Ascending aorta (tissue), 2 donors: Measurements from ENCODE around the gene ZFAND6. TPM values are rescaled to one million over a fixed set of nuclear protein-coding genes. Genes with fewer than 3 reads are reported as not detected.

Experiments
- DNase-seq, 2 donors: peaks; one replicate each; pipeline ENCODE4 v3.0.0-alpha.2; 2019; ENCODE audit warnings: low spot score in 2 of 2
- H3K27ac ChIP-seq, 2 donors: fragments of 200-600 bp; sonication (generic); one replicate each; pipeline ENCODE4 v1.5.1; 2016 to 2017; ENCODE audit warnings: mild to moderate bottlenecking in 1 of 2
- H3K27me3 ChIP-seq: fragments of 200-600 bp; sonication (generic); one replicate; pipeline ENCODE4 v1.5.1; 2017
- H3K36me3 ChIP-seq, 2 donors: fragments of 200-600 bp; sonication (generic); one replicate each; pipeline ENCODE4 v1.5.1; 2016
- H3K4me1 ChIP-seq, 2 donors: fragments of 200-600 bp; sonication (generic); one replicate each; pipeline ENCODE4 v1.5.1; 2016 to 2017; ENCODE audit warnings: mild to moderate bottlenecking in 1 of 2
- H3K4me3 ChIP-seq, 2 donors: fragments of 200-600 bp; sonication (generic); one replicate each; pipeline ENCODE4 v1.5.1; 2016 to 2017; ENCODE audit warnings: mild to moderate bottlenecking in 1 of 2
- H3K9me3 ChIP-seq, 2 donors: fragments of 200-600 bp; sonication (generic); one replicate each; pipeline ENCODE4 v1.5.1; 2016
- intact Hi-C: fragments of 100-400 bp; cut with DNase I; formaldehyde crosslinking; loops from one replicate; pipeline ENCODE4 v1.15.1; 2023
- total RNA-seq: library from RNA; depleted of rRNA; stranded (reverse); fragments of >200 nt; gene quantifications from one replicate; pipeline ENCODE4 v1.1.0, GENCODE V29; 2016
- TF ChIP-seq, protein P1 (sequence below), 3 experiments: fragments of 200-600 bp in 2 of 3; fragments of 450-650 bp in 1 of 3; sonication (generic) in 2 of 3; IDR thresholded peaks; one replicate each; pipeline ENCODE4 v1.5.1; 2016 to 2019; ENCODE audit warnings: antibody characterized with exemption in 3 of 3, mild to moderate bottlenecking in 1 of 3, moderate library complexity in 1 of 3

The ZFAND6 gene
- total RNA-seq, 1 donor from 2014 or later: 49.6 TPM

DNA sequence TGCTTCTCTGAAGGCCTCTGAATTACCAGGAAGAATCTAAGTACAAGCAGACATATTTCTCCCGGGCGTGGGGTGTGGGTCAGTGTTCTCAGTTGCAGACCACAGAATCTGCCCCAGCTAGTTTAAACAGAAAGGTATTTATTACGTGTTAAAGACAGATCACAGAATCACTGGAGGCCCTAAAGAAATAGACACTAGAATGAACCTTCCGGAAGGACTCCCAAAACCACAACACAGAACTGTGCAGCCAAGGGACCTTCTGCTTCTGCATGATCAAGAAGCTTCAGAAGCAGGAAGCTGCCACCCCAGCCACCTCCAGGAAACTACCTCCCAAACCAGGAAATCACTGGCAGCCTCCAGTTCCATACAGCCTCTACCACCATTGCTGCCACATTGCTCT is 32.7 kb upstream of the ZFAND6 start:
- H3K27me3 ChIP-seq: no peaks in the 10 kb centered on the region
- no peaks in the 10 kb centered on the region for H3K36me3 ChIP-seq
- H3K27ac ChIP-seq: no peak overlapping the region
- TF ChIP-seq, protein P1, sequence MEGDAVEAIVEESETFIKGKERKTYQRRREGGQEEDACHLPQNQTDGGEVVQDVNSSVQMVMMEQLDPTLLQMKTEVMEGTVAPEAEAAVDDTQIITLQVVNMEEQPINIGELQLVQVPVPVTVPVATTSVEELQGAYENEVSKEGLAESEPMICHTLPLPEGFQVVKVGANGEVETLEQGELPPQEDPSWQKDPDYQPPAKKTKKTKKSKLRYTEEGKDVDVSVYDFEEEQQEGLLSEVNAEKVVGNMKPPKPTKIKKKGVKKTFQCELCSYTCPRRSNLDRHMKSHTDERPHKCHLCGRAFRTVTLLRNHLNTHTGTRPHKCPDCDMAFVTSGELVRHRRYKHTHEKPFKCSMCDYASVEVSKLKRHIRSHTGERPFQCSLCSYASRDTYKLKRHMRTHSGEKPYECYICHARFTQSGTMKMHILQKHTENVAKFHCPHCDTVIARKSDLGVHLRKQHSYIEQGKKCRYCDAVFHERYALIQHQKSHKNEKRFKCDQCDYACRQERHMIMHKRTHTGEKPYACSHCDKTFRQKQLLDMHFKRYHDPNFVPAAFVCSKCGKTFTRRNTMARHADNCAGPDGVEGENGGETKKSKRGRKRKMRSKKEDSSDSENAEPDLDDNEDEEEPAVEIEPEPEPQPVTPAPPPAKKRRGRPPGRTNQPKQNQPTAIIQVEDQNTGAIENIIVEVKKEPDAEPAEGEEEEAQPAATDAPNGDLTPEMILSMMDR (IDR thresholded peaks at IDR 0.05): no peak
- no peaks in the 10 kb centered on the region for H3K9me3 ChIP-seq
- no peaks in the 10 kb centered on the region for H3K4me1 ChIP-seq
- intact Hi-C loops: no loop called here
- H3K4me3 ChIP-seq: no peak overlapping the region
- no peak for DNase-seq

DNA sequence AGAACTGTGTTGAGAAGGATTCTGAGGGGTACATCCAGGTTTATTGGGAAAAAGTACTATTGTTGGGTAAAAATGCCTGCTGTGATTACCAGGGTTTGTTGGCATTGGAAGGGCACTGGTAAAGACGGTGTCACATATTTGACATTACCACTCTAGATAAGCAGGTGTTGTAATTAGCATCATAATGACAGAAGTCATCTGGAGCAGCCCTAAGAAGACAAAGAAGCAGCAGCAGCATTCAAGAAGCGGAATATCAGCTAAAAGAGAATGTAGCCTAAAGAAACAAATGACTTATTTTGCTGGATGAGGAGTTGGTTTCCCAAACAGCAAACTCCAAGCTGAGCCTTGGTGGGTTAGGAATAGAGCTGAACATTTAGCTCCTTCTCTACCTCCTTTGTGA is 30.5 kb upstream of the ZFAND6 start:
- TF ChIP-seq, protein P1 (IDR thresholded peaks at IDR 0.05): no peak
- DNase-seq: no peak

DNA sequence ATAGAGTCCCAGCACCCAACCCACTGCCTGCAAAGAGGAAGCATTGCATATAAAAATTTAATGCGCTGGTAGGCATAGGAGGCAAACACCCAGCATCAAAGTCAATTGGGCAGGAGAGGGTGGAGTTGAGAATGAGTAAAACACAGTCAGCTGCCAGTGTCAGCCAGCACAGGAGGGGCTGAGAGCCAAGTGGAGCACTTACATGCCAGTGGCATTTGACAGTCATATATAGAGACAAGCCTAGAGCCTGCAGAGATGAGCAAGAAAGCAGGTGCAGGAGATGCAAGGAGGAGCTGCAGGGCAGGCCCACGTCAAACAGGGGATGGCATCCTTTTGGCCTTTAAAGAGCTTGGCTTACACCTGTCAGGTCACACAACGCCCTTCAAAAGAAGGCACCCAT is 27.6 kb upstream of the ZFAND6 start:
- no peaks in the 10 kb centered on the region for H3K4me1 ChIP-seq
- TF ChIP-seq, protein P1 (IDR thresholded peaks at IDR 0.05): no peak
- no peaks in the 10 kb centered on the region for H3K27me3 ChIP-seq
- intact Hi-C loops: no loop called here
- H3K4me3 ChIP-seq: no peak overlapping the region
- H3K9me3 ChIP-seq: no peaks in the 10 kb centered on the region
- no peak for DNase-seq
- no peak overlapping the region for H3K27ac ChIP-seq
- no peaks in the 10 kb centered on the region for H3K36me3 ChIP-seq

More for the DNA sequence above, 30.5 kb upstream of the ZFAND6 start:
- Histone ChIP-seq H3K36me3 (no peaks in the 10 kb centered on the region), H3K4me3 (no peak overlapping the region), H3K27me3 (no peaks in the 10 kb centered on the region), H3K4me1 (no peaks in the 10 kb centered on the region), H3K27ac (no peak overlapping the region), H3K9me3 (no peaks in the 10 kb centered on the region)
- intact Hi-C loops: no loop called here

DNA sequence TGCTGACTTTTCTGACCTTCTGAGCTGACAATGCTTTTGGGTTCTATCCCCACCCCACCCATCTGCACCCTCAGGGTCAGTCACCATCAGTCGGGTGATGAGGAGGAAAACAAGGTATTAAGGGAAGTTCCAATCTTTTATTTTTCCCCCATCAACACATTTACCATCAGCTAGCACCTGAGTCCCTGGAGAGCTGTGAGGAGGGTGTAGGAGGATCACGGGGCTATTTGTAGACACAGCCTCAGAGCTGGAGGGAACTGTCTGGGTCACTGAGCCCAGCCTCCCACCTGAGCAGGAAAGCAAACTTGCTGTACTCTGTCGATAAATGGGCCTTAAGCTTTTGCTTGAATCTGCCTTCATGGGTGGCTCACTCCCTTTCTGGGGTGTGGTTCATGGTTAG is 24.8 kb upstream of the ZFAND6 start:
- no peak for DNase-seq
- intact Hi-C loops: no loop called here
- H3K36me3 ChIP-seq: no peaks in the 10 kb centered on the region
- no peak overlapping the region for H3K27ac ChIP-seq
- H3K4me1 ChIP-seq: no peaks in the 10 kb centered on the region
- TF ChIP-seq, protein P1 (IDR thresholded peaks at IDR 0.05): no peak
- no peak overlapping the region for H3K4me3 ChIP-seq
- H3K27me3 ChIP-seq: no peaks in the 10 kb centered on the region
- no peaks in the 10 kb centered on the region for H3K9me3 ChIP-seq

DNA sequence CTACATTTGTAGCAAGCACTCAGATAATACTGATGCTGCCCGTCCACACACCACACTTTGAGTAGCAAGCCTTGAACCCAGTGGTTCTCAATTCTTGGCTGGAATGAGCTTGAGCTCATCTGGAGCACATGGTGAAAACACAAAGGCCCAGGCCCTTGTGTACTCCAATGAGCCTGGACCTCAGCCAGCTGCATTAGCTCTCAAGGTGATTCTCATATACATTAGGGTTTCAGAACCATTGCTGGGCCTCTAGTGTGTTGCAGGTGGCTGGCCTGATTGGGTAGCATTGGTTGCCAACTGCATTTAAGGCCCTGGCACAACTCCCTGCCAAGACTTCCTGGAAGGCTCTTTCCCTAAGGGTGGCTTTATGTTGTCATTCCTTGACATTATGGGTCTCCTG is 23.4 kb upstream of the ZFAND6 start:
- H3K36me3 ChIP-seq: no peaks in the 10 kb centered on the region
- no peaks in the 10 kb centered on the region for H3K27me3 ChIP-seq

More for the DNA sequence above, 23.4 kb upstream of the ZFAND6 start:
- intact Hi-C loops: no loop called here
- TF ChIP-seq, protein P1 (IDR thresholded peaks at IDR 0.05): no peak
- no peak for DNase-seq
- H3K4me1 ChIP-seq: no peaks in the 10 kb centered on the region
- no peak overlapping the region for H3K27ac ChIP-seq
- no peaks in the 10 kb centered on the region for H3K9me3 ChIP-seq
- no peak overlapping the region for H3K4me3 ChIP-seq
